ENCODE data around the gene TSHZ2.

The TSHZ2 gene

DNA sequence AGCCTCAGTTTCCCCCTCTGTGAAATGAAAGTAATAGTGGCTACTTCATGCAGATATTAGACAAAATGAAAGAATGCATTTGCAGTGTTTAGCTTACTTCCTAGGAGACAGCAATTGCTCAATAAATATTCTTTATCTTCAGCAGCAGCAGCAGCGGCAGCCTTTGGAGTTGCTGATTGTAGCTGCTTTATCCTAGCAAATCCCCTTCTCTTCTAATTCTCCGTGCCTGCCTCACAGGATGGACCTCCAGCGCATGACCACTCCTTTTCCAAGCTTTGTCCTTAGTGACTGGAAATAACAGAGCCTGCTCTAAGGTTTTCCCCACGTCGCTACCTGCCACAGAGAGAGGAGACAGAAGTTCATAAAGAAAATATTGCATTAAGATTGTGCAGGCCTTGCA, 279.8 kb downstream of the TSHZ2 start:
- no peak for DNase-seq (ENCODE audit: extremely low read depth, low read depth)
- TF ChIP-seq CTCF (IDR thresholded peaks at IDR 0.05; ENCODE audit: low read depth, low read length): no peak

DNA sequence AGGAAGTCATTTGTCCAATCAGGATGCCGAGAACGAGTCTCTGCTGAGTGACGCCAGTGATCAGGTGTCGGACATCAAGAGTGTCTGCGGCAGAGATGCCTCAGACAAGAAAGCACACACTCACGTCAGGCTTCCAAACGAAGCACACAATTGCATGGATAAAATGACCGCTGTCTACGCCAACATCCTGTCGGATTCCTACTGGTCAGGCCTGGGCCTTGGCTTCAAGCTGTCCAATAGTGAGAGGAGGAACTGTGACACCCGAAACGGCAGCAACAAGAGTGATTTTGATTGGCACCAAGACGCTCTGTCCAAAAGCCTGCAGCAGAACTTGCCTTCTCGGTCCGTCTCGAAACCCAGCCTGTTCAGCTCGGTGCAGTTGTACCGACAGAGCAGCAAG, 281.5 kb downstream of the TSHZ2 start:
- TF ChIP-seq CTCF (IDR thresholded peaks at IDR 0.05; ENCODE audit: low read depth, low read length): no peak
- no peak for DNase-seq (ENCODE audit: extremely low read depth, low read depth)

- no peak for TF ChIP-seq CTCF (IDR thresholded peaks at IDR 0.05; ENCODE audit: low read depth, low read length)
These were observed 283.0 kb downstream of the TSHZ2 start for GRCh38 chr20:53255102-53255710.

DNA sequence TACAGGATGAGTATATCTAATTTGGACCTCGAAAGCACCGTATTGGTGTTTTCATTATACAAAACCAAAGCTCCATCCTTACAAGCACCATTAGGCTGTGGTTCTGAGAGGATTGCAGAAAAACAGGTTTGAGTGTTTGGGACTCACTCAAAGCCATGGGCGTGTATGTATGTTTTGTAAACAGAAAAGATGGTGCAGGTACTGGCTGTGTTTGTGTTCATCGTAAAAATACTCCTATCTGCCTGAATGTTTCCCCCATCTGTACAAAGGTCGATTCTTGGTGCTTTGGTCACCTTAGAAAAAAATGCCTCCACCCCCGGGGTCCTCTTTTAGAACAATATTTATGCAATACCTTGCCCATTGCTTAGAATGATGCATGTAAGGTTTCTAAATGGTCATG, 286.6 kb downstream of the TSHZ2 start:
- DNase-seq (ENCODE audit: extremely low read depth, low read depth): no peak
- TF ChIP-seq CTCF (IDR thresholded peaks at IDR 0.05; ENCODE audit: low read depth, low read length): no peak

More at GRCh38 chr20:53255102-53255710, 283.0 kb downstream of the TSHZ2 start:
- DNase-seq (ENCODE audit: extremely low read depth, low read depth): no peak

GRCh38 chr20:53260168-53260567, 288.0 kb downstream of the TSHZ2 start:
- no peak for DNase-seq (ENCODE audit: extremely low read depth, low read depth)
- no peak for TF ChIP-seq CTCF (IDR thresholded peaks at IDR 0.05; ENCODE audit: low read depth, low read length)

- no peak for TF ChIP-seq CTCF (IDR thresholded peaks at IDR 0.05; ENCODE audit: low read depth, low read length)
These were observed 288.4 kb downstream of the TSHZ2 start for GRCh38 chr20:53260591-53260990.

DNA sequence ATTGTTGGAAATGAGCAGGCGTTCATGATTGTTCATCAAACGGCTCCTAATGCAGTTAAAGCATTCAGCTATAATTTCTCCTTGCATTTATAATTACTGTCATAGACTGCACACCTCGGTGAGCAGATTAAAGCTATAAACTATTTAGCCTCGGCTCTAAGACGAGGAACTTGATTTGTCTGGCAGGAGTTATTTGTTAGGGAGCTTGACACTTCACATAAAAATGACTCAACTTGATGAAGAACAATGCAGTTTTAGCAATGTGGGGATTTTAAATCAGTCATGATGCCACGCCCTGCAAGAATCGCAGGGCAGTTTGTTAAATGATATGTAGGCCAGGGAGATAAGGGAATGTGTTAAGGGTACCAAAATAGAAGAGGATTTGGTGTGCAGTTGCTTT, 290.2 kb downstream of the TSHZ2 start:
- DNase-seq (ENCODE audit: extremely low read depth, low read depth): no peak
- no peak for TF ChIP-seq CTCF (IDR thresholded peaks at IDR 0.05; ENCODE audit: low read depth, low read length)

More at GRCh38 chr20:53260591-53260990, 288.4 kb downstream of the TSHZ2 start:
- no peak for DNase-seq (ENCODE audit: extremely low read depth, low read depth)
